Neuronal stem cell (in vitro differentiated cells): Measurements from ENCODE around the gene PRKCB.

Source experiments
- DNase-seq: peaks from one replicate; pipeline ENCODE4 v3.0.0-alpha.2; 2013; ENCODE audit warnings: low spot score
- H2AFZ ChIP-seq: one replicate; pipeline ENCODE4 v1.6.1; 2013; ENCODE audit warnings: mild to moderate bottlenecking, low read length, inconsistent platforms
- H2AK5ac ChIP-seq: 2 replicates; pipeline ENCODE4 v1.6.1; 2013; ENCODE audit warnings: low read depth, mild to moderate bottlenecking, inconsistent platforms, low read length, moderate library complexity, mixed read lengths
- H2BK120ac ChIP-seq: 2 replicates; pipeline ENCODE4 v1.6.1; 2013; ENCODE audit warnings: low read depth, mild to moderate bottlenecking, inconsistent platforms, low read length, moderate library complexity, mixed read lengths
- H2BK12ac ChIP-seq: one replicate; pipeline ENCODE4 v1.6.1; 2013; ENCODE audit warnings: low read length, inconsistent platforms
- H2BK15ac ChIP-seq: 2 replicates; pipeline ENCODE4 v1.6.1; 2013; ENCODE audit warnings: mild to moderate bottlenecking, low read length, inconsistent platforms, mixed read lengths
- H2BK5ac ChIP-seq: one replicate; pipeline ENCODE4 v1.6.1; 2013; ENCODE audit warnings: inconsistent platforms, mild to moderate bottlenecking, low read length, moderate library complexity
- H3K14ac ChIP-seq: one replicate; pipeline ENCODE4 v1.6.1; 2013; ENCODE audit warnings: low read length, inconsistent platforms
- H3K18ac ChIP-seq: 2 replicates; pipeline ENCODE4 v1.6.1; 2013; ENCODE audit warnings: low read length, inconsistent platforms
- H3K23ac ChIP-seq: 2 replicates; pipeline ENCODE4 v1.6.1; 2013; ENCODE audit warnings: low read depth, mild to moderate bottlenecking, mixed read lengths, low read length, inconsistent platforms; ENCODE audit not compliant: poor library complexity
- H3K27ac ChIP-seq: replicated peaks from 3 replicates; pipeline ENCODE4 v1.5.1; 2013; ENCODE audit warnings: low read length, inconsistent platforms
- H3K27me3 ChIP-seq, 3 experiments: 2 replicates each; pipeline ENCODE4 v1.6.1; 2013; ENCODE audit warnings: low read length in 3 of 3, mild to moderate bottlenecking in 2 of 3, inconsistent platforms in 1 of 3, low read depth in 1 of 3, mixed read lengths in 1 of 3, moderate library complexity in 1 of 3; ENCODE audit not compliant: control insufficient read depth in 3 of 3, insufficient read depth in 3 of 3
- H3K36me3 ChIP-seq, 2 donors: replicated peaks in 1 of 2; 2 replicates each; pipeline ENCODE4 v1.6.1; 2013; ENCODE audit warnings: low read length in 2 of 2; ENCODE audit not compliant: control insufficient read depth in 2 of 2, insufficient read depth in 2 of 2
- H3K4ac ChIP-seq: 2 replicates; pipeline ENCODE4 v1.6.1; 2013; ENCODE audit warnings: inconsistent platforms, mild to moderate bottlenecking, low read length, moderate library complexity
- H3K4me1 ChIP-seq, 2 donors: 1 replicate in 1 of 2; 2 replicates in 1 of 2; pipeline ENCODE4 v1.6.1; 2013; ENCODE audit warnings: low read length in 2 of 2, low read depth in 1 of 2; ENCODE audit not compliant: control insufficient read depth in 2 of 2, insufficient read depth in 1 of 2
- H3K4me2 ChIP-seq: one replicate; pipeline ENCODE4 v1.6.1; 2013; ENCODE audit warnings: mild to moderate bottlenecking, low read length, inconsistent platforms; ENCODE audit not compliant: insufficient read depth, poor library complexity, severe bottlenecking
- H3K4me3 ChIP-seq, 2 donors: 2 replicates each; pipeline ENCODE4 v1.5.1; 2013; ENCODE audit warnings: low read length in 2 of 2, mild to moderate bottlenecking in 2 of 2, inconsistent platforms in 1 of 2, moderate library complexity in 1 of 2
- H3K79me1 ChIP-seq: one replicate; pipeline ENCODE4 v1.6.1; 2013; ENCODE audit warnings: low read depth, mild to moderate bottlenecking, inconsistent platforms, low read length, moderate library complexity
- H3K9ac ChIP-seq: one replicate; pipeline ENCODE4 v1.6.1; 2013; ENCODE audit warnings: mild to moderate bottlenecking, low read depth, low read length, inconsistent platforms; ENCODE audit not compliant: poor library complexity
- H3K9me3 ChIP-seq, 2 donors: replicated peaks in 1 of 2; 2 replicates each; pipeline versions ENCODE3 to v1.6.1; 2013; ENCODE audit warnings: low read length in 2 of 2, mild to moderate bottlenecking in 2 of 2, inconsistent platforms in 1 of 2, low read depth in 1 of 2, mixed read lengths in 1 of 2, moderate library complexity in 1 of 2; ENCODE audit not compliant: control insufficient read depth in 2 of 2, insufficient read depth in 1 of 2
- H4K8ac ChIP-seq: one replicate; pipeline ENCODE4 v1.6.1; 2013; ENCODE audit warnings: low read depth, mild to moderate bottlenecking, inconsistent platforms, low read length, moderate library complexity
- H4K91ac ChIP-seq: one replicate; pipeline ENCODE4 v1.6.1; 2013; ENCODE audit warnings: low read length, low read depth, mild to moderate bottlenecking, inconsistent platforms; ENCODE audit not compliant: poor library complexity
- WGBS, 2 donors: extraction: QIAGEN DNeasy Blood & Tissue Kit; methylation state at CpG; one replicate each; pipeline ENCODE4 v1.1.7; 2013; ENCODE audit warnings: missing lambda C conversion rate in 2 of 2, mixed read lengths in 1 of 2; ENCODE audit not compliant: insufficient read length in 2 of 2, insufficient replicate concordance in 1 of 2; ENCODE audit errors: extremely low coverage in 2 of 2; 5-methylcytosine and 5-hydroxymethylcytosine counted together

The PRKCB gene

DNA sequence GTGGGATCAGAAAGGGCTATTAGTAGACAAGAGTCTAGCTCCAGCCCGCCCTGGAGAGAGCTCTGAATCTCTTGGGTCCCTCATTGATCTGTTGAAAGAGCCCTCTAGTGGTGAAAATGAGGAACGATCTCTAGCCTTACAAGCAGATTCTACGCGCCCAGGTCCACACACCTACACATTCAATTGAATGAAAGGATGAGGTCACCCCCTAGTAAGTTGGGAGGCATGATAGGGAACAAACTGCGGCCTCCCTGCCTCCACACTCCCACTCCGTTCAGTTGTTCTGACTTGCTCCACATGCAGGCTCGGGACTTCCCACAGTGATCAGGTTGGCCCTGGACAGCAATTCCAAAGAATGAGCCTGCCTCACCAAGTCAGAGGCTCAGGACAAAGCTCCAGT, 417.4 kb downstream of the PRKCB start:
- H3K4me2 ChIP-seq = no peak overlapping the region
- no peak overlapping the region for H3K4ac ChIP-seq
- peaks cover 0 to 37% (median 35%) of the 10 kb centered on the region in 3 experiments for H3K27me3 ChIP-seq
- H2BK12ac ChIP-seq = no peak overlapping the region
- no peak overlapping the region for H2BK15ac ChIP-seq
- H3K4me3 ChIP-seq = no peak overlapping the region
- no CpG with 5 or more reads among the region's 7 CpGs for WGBS, 2 donors
- H3K9ac ChIP-seq = no peak overlapping the region
- peak; percentile 51 for DNase-seq
- H4K91ac ChIP-seq = no peak overlapping the region
- H3K14ac ChIP-seq = no peak overlapping the region
- H2AFZ ChIP-seq = no peak overlapping the region
- H3K36me3 ChIP-seq = no peaks in the 10 kb centered on the region
- no peaks in the 10 kb centered on the region for H3K79me1 ChIP-seq
- H3K9me3 ChIP-seq = no peaks in the 10 kb centered on the region
- no peak overlapping the region for H3K18ac ChIP-seq
- H3K27ac ChIP-seq = no peak overlapping the region
- no peak overlapping the region for H3K23ac ChIP-seq
- no peak overlapping the region for H4K8ac ChIP-seq
- peaks cover 0 to 2% of the 10 kb centered on the region in 2 donors for H3K4me1 ChIP-seq
- H2BK5ac ChIP-seq = no peak overlapping the region
- H2BK120ac ChIP-seq = no peak overlapping the region
- H2AK5ac ChIP-seq = no peak overlapping the region

DNA sequence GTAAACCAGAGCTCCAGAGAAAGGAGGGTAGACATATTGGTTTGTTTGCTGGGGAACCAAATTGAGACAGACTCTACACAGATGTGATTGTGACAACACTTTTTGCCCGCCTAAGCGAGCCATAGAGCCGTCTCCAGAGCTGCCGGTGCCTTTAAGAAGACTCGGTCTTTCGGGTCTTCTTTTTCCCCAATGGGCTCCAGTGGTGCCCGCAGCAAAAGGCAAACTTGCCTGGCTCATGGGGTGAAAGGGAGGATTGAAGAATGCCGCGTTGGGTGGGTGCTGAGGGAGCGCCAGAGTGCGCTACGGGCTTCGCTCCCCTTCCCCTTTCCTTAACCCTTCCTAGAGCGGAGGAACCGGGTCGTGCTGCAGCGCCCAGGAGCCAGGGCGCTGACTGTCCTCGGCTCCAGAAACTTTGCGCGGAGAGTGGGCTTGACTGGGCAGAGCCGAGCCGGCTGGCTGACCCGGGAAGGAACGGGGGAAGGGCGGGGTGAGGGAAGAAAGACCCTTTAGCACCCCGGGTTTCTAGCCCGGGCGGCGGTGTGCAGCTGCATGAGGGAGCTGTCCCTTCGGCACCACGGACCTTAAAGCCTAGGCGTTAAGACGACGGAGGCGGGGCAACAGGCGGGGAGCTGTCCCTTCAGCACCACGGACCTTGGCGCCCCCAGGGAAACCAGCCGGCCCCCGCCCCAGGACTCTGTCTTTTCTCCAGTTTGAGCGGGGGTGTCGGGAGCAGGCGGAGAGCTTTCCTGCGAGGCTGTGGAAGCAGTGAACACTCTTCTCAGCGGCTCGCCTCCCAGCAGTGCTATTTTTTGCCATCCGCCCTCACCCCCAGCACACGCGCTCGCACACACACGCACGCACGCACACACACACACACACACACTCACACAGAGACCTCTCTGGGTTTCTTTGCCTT, 419.9 kb downstream of the PRKCB start, which contains the start of gene CACNG3:
Gene CACNG3 (plus strand): TSS at position 880 of the 916 bp plus-strand sequence. CDS start 420 bp downstream, outside the sequence.
- Histone ChIP-seq H3K36me3 (no peaks in the 10 kb centered on the region), H3K27ac (no peak within 1 kb of the TSS), H2BK15ac (no peak within 1 kb of the TSS), H3K4ac (no peak within 1 kb of the TSS), H3K9me3 (no peaks in the 10 kb centered on the region), H3K27me3 (peaks cover 0 to 39% (median 37%) of the 10 kb centered on the region in 3 experiments), H3K14ac (no peak within 1 kb of the TSS), H2AFZ (no peak within 1 kb of the TSS), H3K18ac (no peak within 1 kb of the TSS), H3K23ac (no peak within 1 kb of the TSS), H4K8ac (no peak within 1 kb of the TSS), H3K4me1 (peaks cover 0 to 2% of the 10 kb centered on the region in 2 donors), H2BK5ac (no peak within 1 kb of the TSS), H2AK5ac (no peak within 1 kb of the TSS), H2BK120ac (no peak within 1 kb of the TSS), H2BK12ac (no peak within 1 kb of the TSS), H3K79me1 (no peaks in the 10 kb centered on the region), H4K91ac (no peak within 1 kb of the TSS), H3K4me2 (peak within 1 kb of the TSS; percentile 21), H3K9ac (no peak within 1 kb of the TSS), H3K4me3 (no peak within 1 kb of the TSS)
- DNase-seq = peak; percentile 93
- WGBS, 2 donors = no CpG with 5 or more reads among the region's 54 CpGs

GRCh38 chr16:24257958-24258357, 422.2 kb downstream of the PRKCB start:
- H2BK5ac ChIP-seq = no peak overlapping the region
- no peak overlapping the region for H3K18ac ChIP-seq
- H3K9ac ChIP-seq = no peak overlapping the region
- no peak overlapping the region for H3K4me2 ChIP-seq
- H2BK120ac ChIP-seq = no peak overlapping the region
- no peak for DNase-seq
- H3K27ac ChIP-seq = no peak overlapping the region
- H3K9me3 ChIP-seq = no peaks in the 10 kb centered on the region
- H3K14ac ChIP-seq = no peak overlapping the region
- no peak overlapping the region for H3K4ac ChIP-seq
- no peak overlapping the region for H3K23ac ChIP-seq
- no peak overlapping the region for H2BK12ac ChIP-seq
- H3K27me3 ChIP-seq = peaks cover 0 to 39% (median 37%) of the 10 kb centered on the region in 3 experiments
- peaks cover 0 to 2% of the 10 kb centered on the region in 2 donors for H3K4me1 ChIP-seq
- H4K91ac ChIP-seq = no peak overlapping the region
- no peaks in the 10 kb centered on the region for H3K36me3 ChIP-seq
- H4K8ac ChIP-seq = no peak overlapping the region
- no peak overlapping the region for H2BK15ac ChIP-seq
- no peak overlapping the region for H2AFZ ChIP-seq
- H3K79me1 ChIP-seq = no peaks in the 10 kb centered on the region
- no CpG with 5 or more reads among the region's 5 CpGs for WGBS, 2 donors
- no peak overlapping the region for H2AK5ac ChIP-seq
- no peak overlapping the region for H3K4me3 ChIP-seq

DNA sequence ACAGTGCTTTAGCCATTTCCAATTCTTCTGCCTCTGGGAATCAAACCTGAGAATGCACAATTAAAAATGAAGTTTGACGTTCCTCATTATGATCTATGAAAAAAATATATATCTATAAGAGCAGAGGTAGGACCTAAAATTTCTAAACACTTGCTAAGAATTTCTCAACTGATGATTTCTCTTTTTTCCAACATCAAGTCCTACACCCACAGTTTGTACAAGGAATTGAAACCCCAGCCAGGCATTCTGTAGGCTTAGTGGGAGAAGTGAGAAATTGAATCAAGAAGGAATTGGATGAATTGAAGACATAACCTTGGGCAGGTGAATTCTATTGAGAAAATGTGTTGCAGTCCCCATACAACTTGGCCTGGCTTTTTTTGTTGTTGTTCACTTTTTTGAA, 423.0 kb downstream of the PRKCB start:
- Histone ChIP-seq H4K91ac (no peak overlapping the region), H3K27me3 (peaks cover 0 to 39% (median 31%) of the 10 kb centered on the region in 3 experiments), H2BK12ac (no peak overlapping the region), H3K4me1 (peaks cover 0 to 2% of the 10 kb centered on the region in 2 donors), H3K79me1 (no peaks in the 10 kb centered on the region), H3K23ac (no peak overlapping the region), H3K18ac (no peak overlapping the region), H2BK5ac (no peak overlapping the region), H3K4me2 (no peak overlapping the region), H3K36me3 (no peaks in the 10 kb centered on the region), H3K27ac (no peak overlapping the region), H4K8ac (no peak overlapping the region), H2AK5ac (no peak overlapping the region), H3K9ac (no peak overlapping the region), H2BK15ac (no peak overlapping the region), H2BK120ac (no peak overlapping the region), H3K9me3 (no peaks in the 10 kb centered on the region), H3K4ac (no peak overlapping the region), H3K14ac (no peak overlapping the region), H2AFZ (no peak overlapping the region), H3K4me3 (no peak overlapping the region)
- WGBS, 2 donors = no CpG with 5 or more reads among the region's 1 CpG
- no peak for DNase-seq
